GM18499 (cell line): ENCODE data around the gene FBXW5.

Source experiments
- ATAC-seq: cut with Tn5 transposase; IDR thresholded peaks from one replicate; pipeline ENCODE4 v1.9.1; 2021; ENCODE audit warnings: moderate number of reproducible peaks; ENCODE audit not compliant: insufficient read depth, unreplicated experiment

The FBXW5 gene

DNA sequence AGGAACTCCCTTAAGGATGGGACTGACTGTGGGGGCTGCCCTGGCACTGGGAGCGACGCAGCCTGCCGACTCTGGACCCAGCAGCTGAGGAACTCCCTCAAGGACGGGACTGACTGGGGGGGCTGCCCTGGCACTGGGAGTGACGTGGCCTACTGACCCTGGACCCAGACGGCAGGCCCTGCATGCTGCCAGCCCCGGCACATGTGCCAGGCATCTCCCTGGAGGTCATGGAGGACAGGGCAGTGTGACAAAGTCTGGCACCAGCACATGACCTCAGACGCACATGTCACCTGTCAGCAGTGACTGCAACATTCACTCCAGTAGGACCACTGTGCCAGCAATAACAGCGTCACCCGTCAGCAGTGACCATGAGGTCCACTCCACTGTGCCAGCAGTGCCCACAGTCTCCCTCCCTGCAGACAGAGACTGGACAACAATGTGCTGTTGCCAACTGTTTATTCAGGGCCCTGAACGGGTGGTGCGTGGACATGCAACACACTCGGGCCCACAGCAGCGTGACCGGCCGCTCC is 4.5 kb downstream of the FBXW5 start:
- ATAC-seq = no peak

DNA sequence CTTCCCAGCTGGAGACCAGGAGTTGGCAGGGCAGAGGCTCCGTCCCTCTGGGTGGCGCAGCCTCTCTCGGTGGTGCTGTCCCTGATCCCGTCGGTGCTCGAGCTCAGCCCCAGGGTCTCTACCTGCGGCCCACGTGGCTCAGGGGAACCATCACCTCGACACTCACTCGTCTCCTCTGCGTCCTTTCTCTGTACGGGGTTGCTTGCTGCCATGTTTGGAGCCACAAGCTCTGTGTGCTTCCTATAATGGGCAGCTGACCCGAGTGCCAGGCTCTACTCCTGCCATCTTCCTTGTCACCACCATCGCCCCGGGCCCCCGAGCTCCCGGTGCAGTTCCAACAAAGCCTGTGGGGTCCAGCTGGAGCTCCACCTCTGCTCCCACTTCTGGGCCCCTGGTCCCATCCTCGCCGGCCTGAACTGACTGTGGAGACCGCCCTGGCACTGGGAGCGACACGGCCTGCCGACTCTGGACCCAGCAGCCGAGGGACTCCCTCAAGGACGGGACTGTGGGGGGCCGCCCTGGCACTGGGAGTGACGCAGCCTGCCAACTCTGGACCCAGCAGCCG is 5.0 kb downstream of the FBXW5 start:
- ATAC-seq = no peak

- ATAC-seq = no peak
Observed at GRCh38 chr9:136937186-136938001, 7.1 kb downstream of the FBXW5 start.

- no peak for ATAC-seq
Observed at GRCh38 chr9:136936645-136937170, 7.8 kb downstream of the FBXW5 start.

- ATAC-seq = no peak
Observed at GRCh38 chr9:136935651-136936050, 8.9 kb downstream of the FBXW5 start.

DNA sequence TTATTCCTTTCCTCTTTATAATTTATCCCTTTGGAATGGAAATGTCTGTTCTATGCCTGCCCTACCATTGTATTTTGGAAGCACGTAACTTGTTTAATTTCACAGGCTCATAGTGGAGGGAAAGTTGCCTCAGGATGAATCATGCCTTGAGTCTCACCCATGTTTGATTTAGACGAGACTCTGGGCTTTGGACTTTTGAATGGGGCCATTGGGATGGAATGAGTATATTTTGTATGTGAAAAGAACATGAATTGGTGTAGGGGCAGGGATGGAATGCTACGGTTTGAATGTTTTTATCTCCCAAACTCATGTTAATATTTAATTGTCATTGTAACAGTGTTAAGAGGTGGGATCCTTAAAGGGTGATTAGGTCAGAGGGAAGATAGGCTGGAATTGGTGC is 10.3 kb downstream of the FBXW5 start:
- no peak for ATAC-seq

DNA sequence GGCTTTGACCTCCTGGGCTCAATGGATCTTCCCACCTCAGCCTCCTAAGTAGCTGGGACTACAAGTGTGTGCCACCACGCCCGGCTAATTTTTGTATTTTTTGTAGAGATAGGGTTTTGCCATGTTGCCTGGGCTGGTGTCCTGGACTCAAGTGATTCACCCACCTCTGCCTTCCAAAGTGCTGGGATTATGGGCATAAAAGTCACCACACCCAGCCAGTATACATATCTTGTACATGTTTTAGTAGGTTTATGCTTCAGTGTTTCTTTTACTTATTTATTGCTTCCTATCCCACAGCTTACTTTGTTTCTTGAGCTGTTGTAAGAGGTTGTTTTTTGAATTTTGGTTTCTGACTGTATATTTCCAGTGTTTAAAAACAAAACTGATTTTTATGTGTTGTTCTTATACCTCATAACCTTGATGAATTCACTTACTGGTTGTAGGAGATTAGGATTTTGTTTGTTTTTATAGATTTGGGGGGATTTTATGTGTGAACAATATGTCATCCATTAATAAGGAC is 12.9 kb downstream of the FBXW5 start:
- no peak for ATAC-seq

DNA sequence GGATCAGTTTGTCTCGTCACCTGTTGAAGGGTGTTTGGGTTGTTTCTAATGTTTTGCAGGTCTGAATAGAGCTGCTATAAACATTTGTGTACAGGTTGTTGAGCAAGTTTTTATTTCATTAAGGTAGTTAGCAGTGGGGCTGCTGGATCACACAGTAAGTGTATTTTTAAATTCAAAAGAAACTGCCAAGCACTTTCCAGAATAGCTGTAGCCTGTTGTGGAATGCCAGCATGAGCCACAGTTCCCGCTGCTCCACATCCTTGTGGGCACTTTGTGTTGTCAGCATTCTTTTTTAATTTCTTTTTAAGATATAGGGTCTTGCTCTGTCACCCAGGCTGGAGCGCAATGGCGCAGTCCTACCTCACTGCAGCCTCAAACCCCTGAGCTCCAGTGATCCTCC is 14.5 kb downstream of the FBXW5 start:
- no peak for ATAC-seq

DNA sequence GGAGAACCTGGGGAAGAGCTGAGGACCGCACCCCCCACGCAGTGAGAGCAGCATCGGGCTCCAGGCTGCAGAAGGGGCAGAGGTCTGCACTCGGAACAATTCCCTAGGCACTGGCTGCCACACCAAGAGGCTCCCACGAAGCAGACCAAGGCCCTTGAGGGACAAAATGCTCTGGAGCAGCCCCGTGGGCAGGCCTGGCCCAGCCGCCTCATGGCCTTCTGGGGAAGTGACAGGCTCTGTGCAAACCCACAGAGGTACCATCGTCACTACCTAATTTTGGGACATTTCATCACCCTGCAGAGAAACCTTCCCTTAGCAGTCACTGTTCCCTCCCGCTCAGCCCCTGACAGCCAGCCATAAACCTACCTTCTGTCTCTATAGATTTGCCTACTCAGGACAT is 15.9 kb downstream of the FBXW5 start:
- ATAC-seq = no peak

- no peak for ATAC-seq
Observed at GRCh38 chr9:136927343-136928271, 16.9 kb downstream of the FBXW5 start.

- ATAC-seq = no peak
Observed at GRCh38 chr9:136926749-136927148, 17.8 kb downstream of the FBXW5 start.

- no peak for ATAC-seq
Observed at GRCh38 chr9:136926154-136926704, 18.3 kb downstream of the FBXW5 start.

- no peak for ATAC-seq
Observed at GRCh38 chr9:136925414-136926153, 19.0 kb downstream of the FBXW5 start.

- no peak for ATAC-seq
Observed at GRCh38 chr9:136923881-136924280, 20.7 kb downstream of the FBXW5 start.

DNA sequence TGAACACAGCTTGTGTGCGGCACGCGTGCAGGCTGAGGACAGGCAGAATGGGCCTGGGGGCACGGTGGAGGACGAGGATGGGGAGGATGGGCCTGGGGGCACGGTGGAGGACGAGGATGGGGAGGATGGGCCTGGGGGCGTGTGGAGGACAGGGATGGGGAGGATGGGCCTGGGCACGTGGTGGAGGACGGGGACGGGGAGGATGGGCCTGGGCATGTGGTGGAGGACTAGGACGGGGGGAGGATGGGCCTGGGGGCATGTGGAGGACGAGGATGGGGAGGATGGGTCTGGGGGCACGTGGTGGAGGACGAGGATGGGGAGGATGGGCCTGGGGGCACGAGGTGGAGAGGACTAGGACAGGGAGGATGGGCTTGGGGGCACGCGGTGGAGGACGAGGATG is 22.0 kb downstream of the FBXW5 start:
- ATAC-seq = no peak

- ATAC-seq = no peak
Observed at GRCh38 chr9:136921718-136922117, 22.8 kb downstream of the FBXW5 start.

DNA sequence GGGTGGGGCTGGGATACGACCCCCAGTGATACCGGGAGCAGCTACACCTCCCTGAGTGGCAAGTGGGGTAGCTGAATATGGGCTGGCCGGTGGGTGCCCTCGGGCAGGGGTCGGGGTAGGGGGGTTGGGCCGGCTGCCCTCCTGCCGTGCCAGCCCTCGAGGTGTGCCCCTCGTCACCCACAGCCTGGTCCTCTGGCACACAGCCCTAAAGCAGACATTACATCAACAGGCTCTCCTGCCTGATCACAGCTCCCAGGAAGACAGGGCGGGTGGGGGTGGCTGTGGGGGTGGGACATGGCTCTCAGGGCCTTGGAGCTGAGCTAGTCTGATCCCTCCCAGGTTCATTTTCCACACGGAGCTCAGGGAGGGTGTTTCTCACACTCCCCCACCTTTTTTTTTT is 23.2 kb downstream of the FBXW5 start:
- ATAC-seq = no peak

GRCh38 chr9:136920734-136921231 is 23.8 kb downstream of the FBXW5 start:
- ATAC-seq = no peak

GRCh38 chr9:136920069-136920468 is 24.5 kb downstream of the FBXW5 start:
- no peak for ATAC-seq
